H9 (cell line): ENCODE results near the gene ANTKMT. TPM values are rescaled to one million over a fixed set of nuclear protein-coding genes. Genes with fewer than 3 reads are reported as not detected.

Experiments used
- DNase-seq: peaks from one replicate; pipeline ENCODE4 v3.0.0-alpha.2; 2017
- H2AFZ ChIP-seq: one replicate; pipeline ENCODE4 v1.6.1; 2013; ENCODE audit warnings: mild to moderate bottlenecking, low read length, control low read depth, moderate library complexity
- H2AK5ac ChIP-seq: 2 replicates; pipeline ENCODE4 v1.6.1; 2013; ENCODE audit warnings: low read length, control low read depth, mixed read lengths; ENCODE audit not compliant: insufficient read length
- H2BK120ac ChIP-seq: one replicate; pipeline ENCODE4 v1.6.1; 2013; ENCODE audit warnings: low read depth, mild to moderate bottlenecking, low read length, control low read depth, inconsistent platforms; ENCODE audit not compliant: poor library complexity, severe bottlenecking
- H2BK12ac ChIP-seq: 2 replicates; pipeline ENCODE4 v1.6.1; 2013; ENCODE audit warnings: low read length, control low read depth, mixed read lengths, low read depth; ENCODE audit not compliant: insufficient read length
- H2BK15ac ChIP-seq: 2 replicates; pipeline ENCODE4 v1.6.1; 2013; ENCODE audit warnings: low read depth, low read length, control low read depth
- H2BK20ac ChIP-seq: one replicate; pipeline ENCODE4 v1.6.1; 2013; ENCODE audit warnings: low read depth, mild to moderate bottlenecking, low read length, control low read depth, inconsistent platforms; ENCODE audit not compliant: poor library complexity, severe bottlenecking
- H2BK5ac ChIP-seq: 2 replicates; pipeline ENCODE4 v1.6.1; 2013; ENCODE audit warnings: low read length, control low read depth, mixed read lengths; ENCODE audit not compliant: insufficient read length
- H3K14ac ChIP-seq: 2 replicates; pipeline ENCODE4 v1.6.1; 2013; ENCODE audit warnings: low read length, control low read depth; ENCODE audit not compliant: insufficient read depth
- H3K18ac ChIP-seq: 2 replicates; pipeline ENCODE4 v1.6.1; 2013; ENCODE audit warnings: low read depth, mild to moderate bottlenecking, mixed read lengths, low read length, control low read depth; ENCODE audit not compliant: insufficient read length
- H3K23ac ChIP-seq: 2 replicates; pipeline ENCODE4 v1.6.1; 2013; ENCODE audit warnings: low read length, control low read depth, mixed read lengths, low read depth; ENCODE audit not compliant: insufficient read length
- H3K23me2 ChIP-seq: 2 replicates; pipeline ENCODE4 v1.6.1; 2013; ENCODE audit warnings: low read depth, mild to moderate bottlenecking, mixed read lengths, low read length, control low read depth; ENCODE audit not compliant: insufficient read length, poor library complexity, severe bottlenecking
- H3K27ac ChIP-seq: 2 replicates; pipeline ENCODE4 v1.5.1; 2013; ENCODE audit warnings: low read length, control low read depth, mixed read lengths, low read depth; ENCODE audit not compliant: insufficient read length
- H3K27me3 ChIP-seq: 2 replicates; pipeline ENCODE4 v1.6.1; 2013; ENCODE audit warnings: low read length, control low read depth, inconsistent platforms; ENCODE audit not compliant: insufficient read depth
- H3K4ac ChIP-seq: 2 replicates; pipeline ENCODE4 v1.6.1; 2013; ENCODE audit warnings: low read depth, mild to moderate bottlenecking, control low read depth, inconsistent platforms, low read length, moderate library complexity
- H3K4me1 ChIP-seq: 2 replicates; pipeline ENCODE4 v1.6.1; 2013; ENCODE audit warnings: low read length, control low read depth, inconsistent platforms; ENCODE audit not compliant: insufficient read depth
- H3K4me2 ChIP-seq: 2 replicates; pipeline ENCODE4 v1.6.1; 2013; ENCODE audit warnings: low read length, control low read depth, mixed read lengths; ENCODE audit not compliant: insufficient read length, insufficient read depth
- H3K56ac ChIP-seq: 2 replicates; pipeline ENCODE4 v1.6.1; 2013; ENCODE audit warnings: low read depth, mild to moderate bottlenecking, mixed read lengths, low read length, control low read depth; ENCODE audit not compliant: insufficient read length
- H3K79me1 ChIP-seq: 2 replicates; pipeline ENCODE4 v1.6.1; 2013; ENCODE audit warnings: low read depth, mild to moderate bottlenecking, moderate library complexity, low read length, control low read depth, inconsistent platforms; ENCODE audit not compliant: insufficient read depth, poor library complexity, severe bottlenecking
- H3K79me2 ChIP-seq: 2 replicates; pipeline ENCODE4 v1.6.1; 2013; ENCODE audit warnings: low read length, control low read depth, inconsistent platforms; ENCODE audit not compliant: insufficient read depth
- H3K9ac ChIP-seq: 2 replicates; pipeline ENCODE4 v1.6.1; 2013; ENCODE audit warnings: low read length, control low read depth, mixed read lengths; ENCODE audit not compliant: insufficient read length; ENCODE audit errors: extremely low read depth
- H3K9me3 ChIP-seq: one replicate; pipeline ENCODE4 v1.6.1; 2013; ENCODE audit warnings: low read depth, low read length, inconsistent platforms; ENCODE audit not compliant: control insufficient read depth
- H3T11ph ChIP-seq: one replicate; pipeline ENCODE4 v1.6.1; 2013; ENCODE audit warnings: mild to moderate bottlenecking, low read length, control low read depth, inconsistent platforms
- H4K20me1 ChIP-seq: one replicate; pipeline ENCODE4 v1.6.1; 2013; ENCODE audit not compliant: control insufficient read depth, insufficient read length, insufficient read depth
- H4K5ac ChIP-seq: 2 replicates; pipeline ENCODE4 v1.6.1; 2013; ENCODE audit warnings: low read depth, mild to moderate bottlenecking, mixed read lengths, low read length, control low read depth; ENCODE audit not compliant: insufficient read length
- H4K8ac ChIP-seq: replicated peaks from 2 replicates; pipeline ENCODE4 v1.6.1; 2013; ENCODE audit warnings: low read length, control low read depth, mixed read lengths, low read depth; ENCODE audit not compliant: insufficient read length
- H4K91ac ChIP-seq: 2 replicates; pipeline ENCODE4 v1.6.1; 2013; ENCODE audit warnings: low read depth, mild to moderate bottlenecking, moderate library complexity, mixed read lengths, low read length, control low read depth; ENCODE audit not compliant: insufficient read length
- H3K27ac Mint-ChIP-seq, 3 experiments: 2 replicates in 2 of 3; 3 replicates in 1 of 3; pipeline ENCODE4 v1.8.0; 2020 to 2021; ENCODE audit warnings: mixed read lengths in 3 of 3, mild to moderate bottlenecking in 1 of 3, moderate library complexity in 1 of 3
- H3K27me3 Mint-ChIP-seq: 2 replicates; pipeline ENCODE4 v1.8.0; 2021; ENCODE audit warnings: low read depth, mild to moderate bottlenecking, moderate library complexity, mixed read lengths
- H3K36me3 Mint-ChIP-seq, 3 experiments: 2 replicates in 2 of 3; 3 replicates in 1 of 3; pipeline ENCODE4 v1.8.0; 2020 to 2021; ENCODE audit warnings: low read depth in 3 of 3, mixed read lengths in 3 of 3; ENCODE audit not compliant: insufficient read depth in 1 of 3
- H3K4me1 Mint-ChIP-seq, 2 experiments: 2 replicates each; pipeline ENCODE4 v1.8.0; 2020; ENCODE audit warnings: mixed read lengths in 2 of 2
- H3K4me3 Mint-ChIP-seq, 2 experiments: 2 replicates in 1 of 2; 3 replicates in 1 of 2; pipeline ENCODE4 v1.8.0; 2020 to 2021; ENCODE audit warnings: mild to moderate bottlenecking in 2 of 2, mixed read lengths in 2 of 2, moderate library complexity in 1 of 2
- H3K9me3 Mint-ChIP-seq, 2 experiments: 2 replicates in 1 of 2; 3 replicates in 1 of 2; pipeline ENCODE4 v1.8.0; 2020; ENCODE audit warnings: mild to moderate bottlenecking in 2 of 2, mixed read lengths in 2 of 2, moderate library complexity in 1 of 2
- CTCF ChIP-seq: fragments of 200-600 bp; sonication (generic); conservative IDR thresholded peaks from 3 replicates; pipeline ENCODE4 v1.8.0; 2021; ENCODE audit warnings: antibody characterized with exemption, mild to moderate bottlenecking
- WGBS: extraction: QIAGEN DNeasy Blood & Tissue Kit; methylation state at CpG from one replicate; pipeline ENCODE4 v1.1.7; 2013; ENCODE audit warnings: missing lambda C conversion rate, low lambda C conversion rate, mixed read lengths; ENCODE audit not compliant: insufficient read length; ENCODE audit errors: extremely low coverage; 5-methylcytosine and 5-hydroxymethylcytosine counted together
- total RNA-seq: library from RNA; stranded (reverse); gene quantifications from 2 replicates; pipeline ENCODE4 v1.2.1, GENCODE V29; 2021

The ANTKMT gene
- total RNA-seq, 1 experiment from 2014 or later = 31.5 TPM

- H2BK120ac ChIP-seq = no peak overlapping the region
- H3K4ac ChIP-seq = no peak overlapping the region
- no peak overlapping the region for H3K27ac ChIP-seq
- no peak overlapping the region for H2BK20ac ChIP-seq
- H2BK12ac ChIP-seq = no peak overlapping the region
- H3K79me1 ChIP-seq = no peaks in the 10 kb centered on the region
- H3K9me3 Mint-ChIP-seq = no peaks in the 10 kb centered on the region
- H4K20me1 ChIP-seq = no peaks in the 10 kb centered on the region
- H3K27me3 Mint-ChIP-seq = peaks cover 14% of the 10 kb centered on the region
- H4K91ac ChIP-seq = no peak overlapping the region
- H3K9ac ChIP-seq = no peak overlapping the region
- no peaks in the 10 kb centered on the region for H3K79me2 ChIP-seq
- TF ChIP-seq CTCF = no peak
- no CpG with 5 or more reads among the region's 29 CpGs for WGBS
- H3K18ac ChIP-seq = no peak overlapping the region
- H3T11ph ChIP-seq = no peak overlapping the region
- no peak overlapping the region for H3K4me3 Mint-ChIP-seq
- no peak overlapping the region for H3K56ac ChIP-seq
- H3K4me1 Mint-ChIP-seq = peaks cover 5 to 10% of the 10 kb centered on the region in 2 experiments
- no peak overlapping the region for H3K23ac ChIP-seq
- no peak overlapping the region for H2AFZ ChIP-seq
- H4K8ac ChIP-seq = no peak overlapping the region
- no peaks in the 10 kb centered on the region for H3K4me1 ChIP-seq
- no peak overlapping the region; the same call in 1 of the 2 replicates for H3K14ac ChIP-seq
- H3K4me2 ChIP-seq = no peak overlapping the region
- peaks cover 13% of the 10 kb centered on the region for H3K23me2 ChIP-seq
- H4K5ac ChIP-seq = no peak overlapping the region
- no peak overlapping the region for H2BK5ac ChIP-seq
- H2AK5ac ChIP-seq = no peak overlapping the region
- H3K27me3 ChIP-seq = no peaks in the 10 kb centered on the region
- no peak overlapping the region for H2BK15ac ChIP-seq
- no peak for DNase-seq
- no peaks in the 10 kb centered on the region for H3K9me3 ChIP-seq
- H3K27ac Mint-ChIP-seq = no peak overlapping the region
- peaks cover 0 to 5% (median 3%) of the 10 kb centered on the region in 3 experiments; a peak in 1 of 7 replicates for H3K36me3 Mint-ChIP-seq
Measured at GRCh38 chr16:724188-725040, 3.5 kb downstream of the ANTKMT start.
